CD4-positive, alpha-beta T cell treated with Interleukin-15 for 4 hours (primary cell): ENCODE data around the gene SNX6.
"Not testable (repeated sequence)": the region's sequence is repeated elsewhere in the genome, so short reads cannot be mapped to it uniquely, and the experiment has no call there.

Experiments
- DNase-seq: peaks from one replicate; pipeline ENCODE4 v3.0.0-alpha.2; 2020; ENCODE audit warnings: low spot score

Gene SNX6

GRCh38 chr14:34521071-34521470 lies 108.9 kb downstream of the SNX6 start:
- not testable (repeated sequence) for DNase-seq

GRCh38 chr14:34520304-34520970 lies 109.5 kb downstream of the SNX6 start:
- not testable (repeated sequence) for DNase-seq
